CD14-positive monocyte (primary cell): ENCODE data around the gene PCSK1N. TPM values are rescaled to one million over a fixed set of nuclear protein-coding genes. Genes with fewer than 3 reads are reported as not detected.

ENCODE experiments used
- DNase-seq, 3 donors: peaks; one replicate each; pipeline ENCODE4 v3.0.0-alpha.2; 2011 to 2022
- H2AFZ ChIP-seq: 2 replicates; pipeline ENCODE4 v1.6.0; 2012; ENCODE audit warnings: mild to moderate bottlenecking, low read depth, low read length, inconsistent platforms; ENCODE audit not compliant: insufficient read depth, poor library complexity, severe bottlenecking
- H3K27ac ChIP-seq, 2 donors: 1 replicate in 1 of 2; 2 replicates in 1 of 2; pipeline ENCODE4 v1.5.1; 2012 to 2013; ENCODE audit warnings: low read length in 2 of 2, control low read depth in 1 of 2, inconsistent platforms in 1 of 2, low read depth in 1 of 2, mild to moderate bottlenecking in 1 of 2
- H3K27me3 ChIP-seq, 2 donors: one replicate each; pipeline versions ENCODE4 v1.6.0 to v1.6.1; 2011 to 2013; ENCODE audit warnings: low read length in 2 of 2; ENCODE audit not compliant: control insufficient read depth in 2 of 2, insufficient read depth in 2 of 2
- H3K36me3 ChIP-seq, 2 donors: replicated peaks in 1 of 2; 1 replicate in 1 of 2; 2 replicates in 1 of 2; pipeline versions ENCODE4 v1.5.1 to v1.6.1; 2012 to 2013; ENCODE audit warnings: low read length in 2 of 2, control low read depth in 1 of 2, inconsistent platforms in 1 of 2, mild to moderate bottlenecking in 1 of 2; ENCODE audit not compliant: insufficient read depth in 2 of 2, control insufficient read depth in 1 of 2
- H3K4me1 ChIP-seq, 2 donors: 1 replicate in 1 of 2; 2 replicates in 1 of 2; pipeline versions ENCODE4 v1.5.1 to v1.6.1; 2012 to 2013; ENCODE audit warnings: low read length in 2 of 2, control low read depth in 1 of 2, inconsistent platforms in 1 of 2, mild to moderate bottlenecking in 1 of 2, moderate library complexity in 1 of 2; ENCODE audit not compliant: insufficient read depth in 2 of 2, control insufficient read depth in 1 of 2
- H3K4me2 ChIP-seq: replicated peaks from 2 replicates; pipeline ENCODE3; 2012; ENCODE audit warnings: low read length, moderate library complexity, mild to moderate bottlenecking; ENCODE audit not compliant: poor library complexity, severe bottlenecking; ENCODE audit errors: extremely low read depth
- H3K4me3 ChIP-seq, 3 experiments: fragments of 200-600 bp in 1 of 3; sonication (generic) in 1 of 3; replicated peaks in 1 of 3; 1 replicate in 2 of 3; 2 replicates in 1 of 3; pipeline ENCODE4 v1.5.1; 2011 to 2013; ENCODE audit warnings: low read length in 3 of 3, mild to moderate bottlenecking in 3 of 3, control low read depth in 2 of 3, low read depth in 2 of 3, inconsistent platforms in 1 of 3, moderate library complexity in 1 of 3
- H3K79me2 ChIP-seq: 2 replicates; pipeline ENCODE4 v1.6.0; 2012; ENCODE audit warnings: mild to moderate bottlenecking, control low read depth, inconsistent platforms, low read length, moderate library complexity; ENCODE audit not compliant: insufficient read depth
- H3K9ac ChIP-seq: 2 replicates; pipeline ENCODE4 v1.6.0; 2017; ENCODE audit warnings: low read length, mild to moderate bottlenecking; ENCODE audit not compliant: insufficient read depth, poor library complexity, severe bottlenecking
- H3K9me3 ChIP-seq, 2 donors: replicated peaks in 1 of 2; 1 replicate in 1 of 2; 2 replicates in 1 of 2; pipeline versions ENCODE4 v1.5.1 to v1.6.1; 2012 to 2013; ENCODE audit warnings: low read length in 2 of 2, control low read depth in 1 of 2; ENCODE audit not compliant: control insufficient read depth in 1 of 2, insufficient read depth in 1 of 2
- H4K20me1 ChIP-seq: 2 replicates; pipeline ENCODE4 v1.6.0; 2012; ENCODE audit warnings: mild to moderate bottlenecking, low read length, control low read depth, moderate library complexity; ENCODE audit not compliant: insufficient read depth
- H3K27ac Mint-ChIP-seq, 7 donors: one replicate each; pipeline ENCODE4 v1.8.0; 2020; ENCODE audit warnings: mild to moderate bottlenecking in 7 of 7, mixed read lengths in 7 of 7, moderate library complexity in 6 of 7, inconsistent platforms in 2 of 7
- H3K27me3 Mint-ChIP-seq, 3 donors: one replicate each; pipeline ENCODE4 v1.8.0; 2021 to 2022; ENCODE audit warnings: low read depth in 3 of 3, mild to moderate bottlenecking in 3 of 3, mixed read lengths in 3 of 3, moderate library complexity in 3 of 3, inconsistent platforms in 1 of 3
- H3K36me3 Mint-ChIP-seq, 2 donors: one replicate each; pipeline ENCODE4 v1.8.0; 2020; ENCODE audit warnings: mixed read lengths in 2 of 2, inconsistent platforms in 1 of 2, mild to moderate bottlenecking in 1 of 2
- H3K4me1 Mint-ChIP-seq: one replicate; pipeline ENCODE4 v1.8.0; 2020; ENCODE audit warnings: mild to moderate bottlenecking, mixed read lengths
- H3K4me3 Mint-ChIP-seq, 2 donors: one replicate each; pipeline ENCODE4 v1.8.0; 2020; ENCODE audit warnings: mild to moderate bottlenecking in 2 of 2, mixed read lengths in 2 of 2, moderate library complexity in 1 of 2
- H3K9me3 Mint-ChIP-seq, 7 donors: one replicate each; pipeline ENCODE4 v1.8.0; 2020 to 2022; ENCODE audit warnings: mixed read lengths in 7 of 7, mild to moderate bottlenecking in 6 of 7, moderate library complexity in 6 of 7, inconsistent platforms in 2 of 7
- CTCF ChIP-seq: fragments of 200-600 bp; IDR thresholded peaks from one replicate; pipeline ENCODE4 v1.8.0; 2022; ENCODE audit warnings: antibody characterized with exemption, mild to moderate bottlenecking
- WGBS: methylation state at CpG from one replicate; pipeline ENCODE4 v1.1.5; 2013; ENCODE audit warnings: missing lambda C conversion rate; ENCODE audit not compliant: insufficient coverage; 5-methylcytosine and 5-hydroxymethylcytosine counted together
- intact Hi-C, 2 donors: fragments of 100-400 bp; cut with micrococcal nuclease; formaldehyde crosslinking; loops; one replicate each; pipeline versions ENCODE4 v1.15.0 to v1.15.1; 2023
- polyA plus RNA-seq, 3 donors: library from polyadenylated mRNA; depleted of rRNA in 1 of 3; unstranded in 2 of 3; stranded (reverse) in 1 of 3; fragments of 300-500 nt in 2 of 3; fragments of >200 nt in 1 of 3; fragmentation: Illumina TruSeq in 2 of 3; gene quantifications; 1 replicate in 2 of 3; 2 replicates in 1 of 3; pipeline ENCODE4 v1.2.3, GENCODE V29; 2012 to 2021

PCSK1N gene
- polyA plus RNA-seq, 3 donors: not detected

GRCh38 chrX:48791063-48791820 is 44.2 kb downstream of the PCSK1N start:
- no peaks in the 10 kb centered on the region for H3K79me2 ChIP-seq
- H2AFZ ChIP-seq: no peak overlapping the region
- H3K9me3 Mint-ChIP-seq: no peaks in the 10 kb centered on the region
- H3K4me3 Mint-ChIP-seq: no peak overlapping the region
- H3K9ac ChIP-seq: no peak overlapping the region
- 100% methylated on average over 1 of the region's 11 CpGs for WGBS
- H3K9me3 ChIP-seq: no peaks in the 10 kb centered on the region
- H3K4me2 ChIP-seq: no peak overlapping the region
- intact Hi-C loops: loop anchor here in 1 of 2 donors (10.0 kb wide), 1 partner anchor 46 kb away; no protein-coding TSS in a partner anchor
- H3K27ac ChIP-seq: no peak overlapping the region
- H3K36me3 Mint-ChIP-seq: no peaks in the 10 kb centered on the region
- no peaks in the 10 kb centered on the region for H3K36me3 ChIP-seq
- DNase-seq: no peak
- no peak overlapping the region for H3K27ac Mint-ChIP-seq
- TF ChIP-seq CTCF: no peak
- H4K20me1 ChIP-seq: no peaks in the 10 kb centered on the region
- H3K4me3 ChIP-seq: no peak overlapping the region
- H3K27me3 ChIP-seq: no peaks in the 10 kb centered on the region
- H3K27me3 Mint-ChIP-seq: peaks cover 3 to 12% (median 3%) of the 10 kb centered on the region in 3 donors
- peaks cover 0 to 11% of the 10 kb centered on the region in 2 donors for H3K4me1 ChIP-seq
- H3K4me1 Mint-ChIP-seq: peaks cover 13% of the 10 kb centered on the region

DNA sequence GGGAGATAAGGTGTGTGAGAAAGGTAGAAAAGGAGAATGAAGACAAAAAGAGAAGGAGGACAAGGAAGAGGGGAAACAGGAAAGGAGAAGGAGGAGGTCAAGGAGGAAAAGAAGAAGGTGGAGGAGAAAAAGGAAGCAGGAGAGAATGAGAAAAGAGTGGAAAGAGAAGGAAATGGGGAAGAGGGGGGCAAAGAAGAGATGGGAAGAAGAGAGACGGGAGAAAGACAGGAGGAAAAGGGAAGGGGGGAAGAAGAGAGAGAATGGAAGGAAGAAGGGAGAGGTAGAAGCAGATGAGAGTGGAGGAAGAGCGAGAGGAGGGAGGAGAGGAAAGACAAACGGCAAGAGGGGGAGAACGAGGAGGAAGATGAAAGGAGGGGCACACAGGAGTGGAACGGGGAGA is 44.9 kb downstream of the PCSK1N start:
- Histone ChIP-seq H3K4me3 (no peak overlapping the region), H3K9me3 (no peaks in the 10 kb centered on the region), H3K4me1 (peaks cover 0 to 11% of the 10 kb centered on the region in 2 donors), H3K9ac (no peak overlapping the region), H3K36me3 (no peaks in the 10 kb centered on the region), H2AFZ (no peak overlapping the region), H3K27ac (no peak overlapping the region), H3K4me2 (no peak overlapping the region), H3K79me2 (no peaks in the 10 kb centered on the region), H4K20me1 (no peaks in the 10 kb centered on the region), H3K27me3 (no peaks in the 10 kb centered on the region)
- Mint-ChIP-seq H3K4me3 (no peak overlapping the region), H3K9me3 (no peaks in the 10 kb centered on the region), H3K4me1 (peaks cover 13% of the 10 kb centered on the region), H3K27me3 (peaks cover 3 to 12% (median 3%) of the 10 kb centered on the region in 3 donors), H3K27ac (no peak overlapping the region), H3K36me3 (no peaks in the 10 kb centered on the region)
- intact Hi-C loops: loop anchor here in 1 of 2 donors (10.0 kb wide), 1 partner anchor 46 kb away; no protein-coding TSS in a partner anchor
- TF ChIP-seq CTCF: no peak
- no peak for DNase-seq
- WGBS: 77% methylated on average over 4 of the region's 5 CpGs
